ENCODE data around the gene HASPIN.

HASPIN gene

DNA sequence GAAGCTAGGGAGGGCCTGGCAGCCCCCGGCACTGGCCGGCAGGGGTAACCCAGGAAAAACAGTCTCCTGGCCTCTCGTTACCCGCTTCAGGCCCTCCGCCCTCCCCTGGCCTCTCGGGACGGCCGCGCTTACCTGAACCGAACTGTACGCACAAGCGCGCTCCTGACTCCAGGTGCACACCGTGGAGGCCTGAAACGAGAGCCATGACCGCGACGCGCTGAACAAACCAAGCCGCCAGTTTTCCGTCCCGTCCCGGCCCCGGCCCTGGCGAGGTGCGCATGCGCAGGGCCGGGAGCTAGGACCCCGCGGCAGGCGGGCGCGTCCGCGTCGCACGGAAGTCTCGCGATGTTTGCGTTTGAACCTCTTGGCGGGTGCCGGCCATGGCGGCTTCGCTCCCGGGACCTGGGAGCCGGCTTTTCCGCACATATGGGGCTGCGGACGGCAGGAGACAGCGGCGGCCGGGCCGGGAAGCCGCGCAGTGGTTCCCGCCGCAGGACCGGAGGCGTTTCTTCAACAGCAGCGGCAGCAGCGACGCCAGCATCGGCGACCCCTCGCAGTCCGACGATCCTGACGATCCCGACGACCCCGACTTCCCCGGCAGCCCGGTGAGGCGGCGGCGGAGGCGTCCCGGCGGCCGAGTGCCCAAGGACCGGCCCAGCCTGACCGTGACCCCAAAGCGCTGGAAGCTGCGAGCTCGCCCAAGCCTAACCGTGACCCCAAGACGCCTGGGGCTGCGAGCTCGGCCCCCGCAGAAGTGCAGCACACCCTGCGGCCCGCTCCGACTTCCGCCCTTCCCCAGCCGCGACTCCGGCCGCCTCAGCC, at the start of gene HASPIN:
TSS of gene HASPIN (plus strand) at position 348 of the 822 bp plus-strand sequence. CDS start at position 381, 33 bp downstream.
- Histone ChIP-seq H3K9ac (ENCODE audit: low read depth, low read length) (peak within 1 kb of the TSS; percentile 91), H3K4me3 (ENCODE audit: low read length) (peak within 1 kb of the TSS; percentile 96), H3K27ac (ENCODE audit: low read length) (peak within 1 kb of the TSS; percentile 23), H3K9me3 (ENCODE audit: insufficient read depth, low read depth, low read length) (no peaks in the 10 kb centered on the region), H3K4me1 (ENCODE audit: insufficient read depth, low read length) (peaks cover 7% of the 10 kb centered on the region), H3K27me3 (ENCODE audit: insufficient read depth, low read length) (no peaks in the 10 kb centered on the region), H3K36me3 (ENCODE audit: insufficient read depth, low read depth, low read length) (peaks cover 40% of the 10 kb centered on the region)

DNA sequence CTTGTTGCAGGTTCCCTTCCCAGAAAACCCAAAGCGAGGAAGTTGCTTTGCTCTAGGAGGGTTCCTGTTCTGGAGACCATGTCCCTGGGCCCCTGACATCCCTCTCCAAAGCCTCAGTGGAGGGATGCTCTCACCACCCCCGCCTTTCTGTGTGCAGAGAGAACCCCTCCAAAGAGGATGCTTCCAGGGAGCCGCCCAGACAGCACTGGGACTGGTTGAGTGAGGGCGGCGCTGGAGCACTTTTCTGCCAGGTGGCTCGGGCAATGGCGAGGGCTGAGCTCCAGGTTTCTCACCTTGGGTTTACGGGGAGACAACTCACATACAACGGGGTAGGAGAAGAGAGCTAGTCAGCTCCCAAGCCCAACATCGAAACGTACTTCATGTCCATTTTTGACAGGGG, 47.8 kb upstream of the HASPIN start:
- no peak overlapping the region for H3K4me3 ChIP-seq (ENCODE audit: low read length)
- no peak overlapping the region for H3K27ac ChIP-seq (ENCODE audit: low read length)
- H3K27me3 ChIP-seq (ENCODE audit: insufficient read depth, low read length) = no peaks in the 10 kb centered on the region
- H3K9ac ChIP-seq (ENCODE audit: low read depth, low read length) = no peak overlapping the region
- H3K9me3 ChIP-seq (ENCODE audit: insufficient read depth, low read depth, low read length) = no peaks in the 10 kb centered on the region
- H3K4me1 ChIP-seq (ENCODE audit: insufficient read depth, low read length) = no peaks in the 10 kb centered on the region
- H3K36me3 ChIP-seq (ENCODE audit: insufficient read depth, low read depth, low read length) = no peaks in the 10 kb centered on the region

- no peaks in the 10 kb centered on the region for H3K36me3 ChIP-seq (ENCODE audit: insufficient read depth, low read depth, low read length)
- no peak overlapping the region for H3K27ac ChIP-seq (ENCODE audit: low read length)
- no peak overlapping the region for H3K9ac ChIP-seq (ENCODE audit: low read depth, low read length)
- H3K27me3 ChIP-seq (ENCODE audit: insufficient read depth, low read length) = no peaks in the 10 kb centered on the region
- H3K4me1 ChIP-seq (ENCODE audit: insufficient read depth, low read length) = no peaks in the 10 kb centered on the region
- H3K9me3 ChIP-seq (ENCODE audit: insufficient read depth, low read depth, low read length) = no peaks in the 10 kb centered on the region
- H3K4me3 ChIP-seq (ENCODE audit: low read length) = no peak overlapping the region
Measured at GRCh38 chr17:3678095-3678820, 45.4 kb upstream of the HASPIN start.

DNA sequence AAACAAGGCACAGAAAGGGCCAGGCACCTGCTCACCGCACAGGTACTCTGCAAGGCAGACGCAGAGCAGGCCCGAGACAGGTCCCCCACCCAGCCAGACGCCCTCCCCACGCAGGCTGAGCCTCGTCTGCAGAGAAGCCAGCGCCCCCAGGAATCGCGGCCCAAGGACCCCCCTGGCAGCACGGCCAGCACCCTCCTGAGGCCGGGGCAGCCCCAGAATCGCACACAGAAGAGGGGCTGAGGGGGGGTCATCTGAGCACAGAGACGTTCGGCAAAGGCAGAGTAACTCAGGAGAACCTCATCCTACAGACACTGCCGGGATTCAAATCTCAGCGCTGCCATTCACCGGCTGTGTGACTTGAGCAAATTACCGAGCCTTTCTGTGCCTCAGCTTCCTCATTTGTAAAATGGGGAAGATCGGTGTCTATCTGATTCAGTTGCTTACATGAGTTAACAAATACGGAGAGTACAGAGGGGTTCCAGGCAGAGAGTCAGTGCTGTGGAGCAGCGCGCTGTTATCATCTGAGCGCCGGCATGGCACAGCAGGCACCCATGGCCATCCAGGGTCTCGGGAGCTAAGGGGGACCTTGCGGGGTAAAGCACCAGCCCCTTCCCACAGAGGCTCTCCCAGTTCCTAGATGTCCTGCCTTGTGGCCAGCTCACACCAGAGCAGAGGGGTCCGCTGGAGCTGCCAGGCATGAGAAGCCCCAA, 44.7 kb upstream of the HASPIN start:
- H3K4me3 ChIP-seq (ENCODE audit: low read length) = no peak overlapping the region
- no peaks in the 10 kb centered on the region for H3K27me3 ChIP-seq (ENCODE audit: insufficient read depth, low read length)
- H3K36me3 ChIP-seq (ENCODE audit: insufficient read depth, low read depth, low read length) = no peaks in the 10 kb centered on the region
- no peaks in the 10 kb centered on the region for H3K4me1 ChIP-seq (ENCODE audit: insufficient read depth, low read length)
- no peaks in the 10 kb centered on the region for H3K9me3 ChIP-seq (ENCODE audit: insufficient read depth, low read depth, low read length)
- no peak overlapping the region for H3K9ac ChIP-seq (ENCODE audit: low read depth, low read length)
- H3K27ac ChIP-seq (ENCODE audit: low read length) = no peak overlapping the region

- H3K27me3 ChIP-seq (ENCODE audit: insufficient read depth, low read length) = no peaks in the 10 kb centered on the region
- no peaks in the 10 kb centered on the region for H3K36me3 ChIP-seq (ENCODE audit: insufficient read depth, low read depth, low read length)
- no peaks in the 10 kb centered on the region for H3K9me3 ChIP-seq (ENCODE audit: insufficient read depth, low read depth, low read length)
- no peak overlapping the region for H3K27ac ChIP-seq (ENCODE audit: low read length)
- H3K4me1 ChIP-seq (ENCODE audit: insufficient read depth, low read length) = no peaks in the 10 kb centered on the region
- H3K9ac ChIP-seq (ENCODE audit: low read depth, low read length) = no peak overlapping the region
- H3K4me3 ChIP-seq (ENCODE audit: low read length) = no peak overlapping the region
Measured at GRCh38 chr17:3679531-3680126, 44.1 kb upstream of the HASPIN start.

- Histone ChIP-seq H3K4me1 (ENCODE audit: insufficient read depth, low read length) (no peaks in the 10 kb centered on the region), H3K9me3 (ENCODE audit: insufficient read depth, low read depth, low read length) (no peaks in the 10 kb centered on the region), H3K27ac (ENCODE audit: low read length) (no peak overlapping the region), H3K4me3 (ENCODE audit: low read length) (no peak overlapping the region), H3K36me3 (ENCODE audit: insufficient read depth, low read depth, low read length) (no peaks in the 10 kb centered on the region), H3K9ac (ENCODE audit: low read depth, low read length) (no peak overlapping the region), H3K27me3 (ENCODE audit: insufficient read depth, low read length) (no peaks in the 10 kb centered on the region)
Measured at GRCh38 chr17:3681057-3681456, 42.6 kb upstream of the HASPIN start.

GRCh38 chr17:3681565-3681964, 42.1 kb upstream of the HASPIN start:
- Histone ChIP-seq H3K27ac (ENCODE audit: low read length) (no peak overlapping the region), H3K9ac (ENCODE audit: low read depth, low read length) (no peak overlapping the region), H3K9me3 (ENCODE audit: insufficient read depth, low read depth, low read length) (no peaks in the 10 kb centered on the region), H3K27me3 (ENCODE audit: insufficient read depth, low read length) (no peaks in the 10 kb centered on the region), H3K36me3 (ENCODE audit: insufficient read depth, low read depth, low read length) (no peaks in the 10 kb centered on the region), H3K4me3 (ENCODE audit: low read length) (no peak overlapping the region), H3K4me1 (ENCODE audit: insufficient read depth, low read length) (no peaks in the 10 kb centered on the region)

GRCh38 chr17:3682033-3682432, 41.7 kb upstream of the HASPIN start:
- Histone ChIP-seq H3K4me3 (ENCODE audit: low read length) (no peak overlapping the region), H3K4me1 (ENCODE audit: insufficient read depth, low read length) (no peaks in the 10 kb centered on the region), H3K9me3 (ENCODE audit: insufficient read depth, low read depth, low read length) (no peaks in the 10 kb centered on the region), H3K27ac (ENCODE audit: low read length) (no peak overlapping the region), H3K9ac (ENCODE audit: low read depth, low read length) (no peak overlapping the region), H3K36me3 (ENCODE audit: insufficient read depth, low read depth, low read length) (no peaks in the 10 kb centered on the region), H3K27me3 (ENCODE audit: insufficient read depth, low read length) (no peaks in the 10 kb centered on the region)

- Histone ChIP-seq H3K27ac (ENCODE audit: low read length) (no peak overlapping the region), H3K9me3 (ENCODE audit: insufficient read depth, low read depth, low read length) (no peaks in the 10 kb centered on the region), H3K27me3 (ENCODE audit: insufficient read depth, low read length) (no peaks in the 10 kb centered on the region), H3K9ac (ENCODE audit: low read depth, low read length) (no peak overlapping the region), H3K36me3 (ENCODE audit: insufficient read depth, low read depth, low read length) (no peaks in the 10 kb centered on the region), H3K4me3 (ENCODE audit: low read length) (no peak overlapping the region), H3K4me1 (ENCODE audit: insufficient read depth, low read length) (no peaks in the 10 kb centered on the region)
Measured at GRCh38 chr17:3683054-3683511, 40.6 kb upstream of the HASPIN start.

DNA sequence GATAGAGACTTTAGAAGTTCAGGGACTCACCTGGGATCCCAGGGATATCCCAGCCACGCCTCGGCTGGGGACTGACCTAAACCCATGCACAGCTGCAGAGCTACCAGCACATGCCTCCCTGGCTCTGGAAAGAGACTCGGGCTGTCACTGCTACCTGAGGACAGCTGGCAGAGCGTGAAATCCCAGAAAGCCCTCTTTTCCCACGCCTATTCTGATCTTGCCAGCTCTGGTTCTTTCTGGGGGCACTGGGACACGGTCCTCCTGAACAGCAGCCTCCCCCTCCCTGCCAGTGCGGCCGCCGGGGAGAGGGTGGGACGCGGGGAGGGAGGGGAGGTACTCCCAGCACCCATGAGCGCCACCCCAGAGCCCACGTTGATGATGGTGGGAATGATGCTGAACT, 38.5 kb upstream of the HASPIN start:
- H3K27ac ChIP-seq (ENCODE audit: low read length) = no peak overlapping the region
- no peak overlapping the region for H3K9ac ChIP-seq (ENCODE audit: low read depth, low read length)
- H3K27me3 ChIP-seq (ENCODE audit: insufficient read depth, low read length) = no peaks in the 10 kb centered on the region
- H3K9me3 ChIP-seq (ENCODE audit: insufficient read depth, low read depth, low read length) = no peaks in the 10 kb centered on the region
- H3K36me3 ChIP-seq (ENCODE audit: insufficient read depth, low read depth, low read length) = no peaks in the 10 kb centered on the region
- no peak overlapping the region for H3K4me3 ChIP-seq (ENCODE audit: low read length)
- H3K4me1 ChIP-seq (ENCODE audit: insufficient read depth, low read length) = no peaks in the 10 kb centered on the region

GRCh38 chr17:3688027-3688553, 35.6 kb upstream of the HASPIN start:
- no peaks in the 10 kb centered on the region for H3K36me3 ChIP-seq (ENCODE audit: insufficient read depth, low read depth, low read length)
- H3K4me3 ChIP-seq (ENCODE audit: low read length) = no peak overlapping the region
- H3K9ac ChIP-seq (ENCODE audit: low read depth, low read length) = no peak overlapping the region
- no peaks in the 10 kb centered on the region for H3K4me1 ChIP-seq (ENCODE audit: insufficient read depth, low read length)
- no peak overlapping the region for H3K27ac ChIP-seq (ENCODE audit: low read length)
- no peaks in the 10 kb centered on the region for H3K27me3 ChIP-seq (ENCODE audit: insufficient read depth, low read length)
- H3K9me3 ChIP-seq (ENCODE audit: insufficient read depth, low read depth, low read length) = no peaks in the 10 kb centered on the region
